OCI-LY3 (cell line): ENCODE results near the gene TXN.
A peak's percentile ranks its signal among the peaks of the same experiment; 100 is the strongest.

Experiments
- H2AFZ ChIP-seq: fragments of 200-600, 300-600 bp; shearing (Covaris generic); 2 replicates; pipeline ENCODE4 v1.6.0; 2014; ENCODE audit warnings: antibody characterized with exemption, low read depth, low read length
- H3K27ac ChIP-seq: fragments of 200-600, 300-600 bp; sonication (generic); 2 replicates; pipeline ENCODE4 v1.5.1; 2014; ENCODE audit warnings: mild to moderate bottlenecking, low read length, moderate library complexity, mixed read lengths
- H3K27me3 ChIP-seq: fragments of 200-600, 300-600 bp; sonication (generic); 2 replicates; pipeline ENCODE4 v1.6.1; 2014; ENCODE audit warnings: low read depth, low read length, mixed read lengths
- H3K36me3 ChIP-seq: fragments of 200-600, 300-600 bp; sonication (generic); replicated peaks from 2 replicates; pipeline ENCODE3; 2014; ENCODE audit warnings: low read depth, low read length, mixed read lengths
- H3K4me1 ChIP-seq: fragments of 300-600, 200-600 bp; sonication (generic); 2 replicates; pipeline ENCODE4 v1.6.1; 2014; ENCODE audit warnings: low read length, mixed read lengths
- H3K4me2 ChIP-seq: fragments of 200-600, 300-600 bp; sonication (generic); 2 replicates; pipeline ENCODE4 v1.6.1; 2014; ENCODE audit warnings: low read length, mixed read lengths
- H3K4me3 ChIP-seq: fragments of 300-600, 200-600 bp; sonication (generic); 2 replicates; pipeline ENCODE4 v1.5.1; 2014; ENCODE audit warnings: antibody characterized with exemption, mild to moderate bottlenecking, low read length, moderate library complexity
- H3K79me2 ChIP-seq: fragments of 300-600, 200-600 bp; shearing (Covaris generic); 2 replicates; pipeline ENCODE4 v1.6.1; 2014; ENCODE audit warnings: mild to moderate bottlenecking, low read length, mixed read lengths
- H3K9ac ChIP-seq: fragments of 300-600, 200-600 bp; shearing (Covaris generic); 2 replicates; pipeline ENCODE4 v1.6.0; 2014; ENCODE audit warnings: mild to moderate bottlenecking, low read length, moderate library complexity
- H3K9me3 ChIP-seq: fragments of 200-600, 300-600 bp; shearing (Covaris generic); 2 replicates; pipeline ENCODE4 v1.6.1; 2014; ENCODE audit warnings: low read length, mixed read lengths; ENCODE audit not compliant: insufficient read depth
- H4K20me1 ChIP-seq: fragments of 200-600, 300-600 bp; sonication (generic); 2 replicates; pipeline ENCODE4 v1.6.1; 2016; ENCODE audit warnings: low read length, mixed read lengths; ENCODE audit not compliant: insufficient read depth
- CTCF ChIP-seq: fragments of 200-600, 300-600 bp; sonication (generic); IDR thresholded peaks from 2 replicates; pipeline ENCODE4 v1.5.1; 2014; ENCODE audit warnings: antibody characterized with exemption, low read length, low read depth
- EZH2phosphoT487 ChIP-seq: fragments of 200-600 bp; shearing (Covaris generic); IDR thresholded peaks from 2 replicates; pipeline ENCODE4 v1.6.1; 2018; ENCODE audit warnings: antibody characterized with exemption, mixed run types, low read depth

Gene TXN

GRCh38 chr9:110261632-110262031 is 5.3 kb upstream of the TXN start:
- Histone ChIP-seq H2AFZ (no peak overlapping the region), H3K9me3 (no peaks in the 10 kb centered on the region), H3K36me3 (no peaks in the 10 kb centered on the region), H3K27ac (no peak overlapping the region), H3K4me2 (no peak overlapping the region), H3K9ac (no peak overlapping the region), H3K4me1 (peaks cover 31% of the 10 kb centered on the region), H3K27me3 (no peaks in the 10 kb centered on the region), H3K79me2 (peaks cover 12% of the 10 kb centered on the region), H4K20me1 (no peaks in the 10 kb centered on the region), H3K4me3 (no peak overlapping the region)
- TF ChIP-seq CTCF (no peak), EZH2phosphoT487 (no peak)

- Histone ChIP-seq H3K4me2 (no peak overlapping the region), H3K36me3 (no peaks in the 10 kb centered on the region), H2AFZ (no peak overlapping the region), H3K9me3 (no peaks in the 10 kb centered on the region), H3K27ac (no peak overlapping the region), H3K27me3 (no peaks in the 10 kb centered on the region), H3K4me3 (no peak overlapping the region), H3K9ac (no peak overlapping the region), H3K79me2 (peaks cover 17% of the 10 kb centered on the region), H3K4me1 (peaks cover 31% of the 10 kb centered on the region), H4K20me1 (no peaks in the 10 kb centered on the region)
- TF ChIP-seq CTCF (no peak), EZH2phosphoT487 (no peak)
Observed at GRCh38 chr9:110260911-110261310, 4.6 kb upstream of the TXN start.

GRCh38 chr9:110259566-110259965 is 3.3 kb upstream of the TXN start:
- TF ChIP-seq EZH2phosphoT487 (no peak), CTCF (no peak)
- Histone ChIP-seq H3K36me3 (peaks cover 7% of the 10 kb centered on the region), H3K27me3 (no peaks in the 10 kb centered on the region), H3K79me2 (peaks cover 31% of the 10 kb centered on the region), H3K9ac (peak overlapping the region; percentile 99), H2AFZ (0 out of 2 replicates have a peak overlapping the region, but pooled peaks have one; percentile 2), H4K20me1 (peaks cover 9% of the 10 kb centered on the region), H3K4me3 (peak overlapping the region; percentile 96), H3K4me2 (peak overlapping the region; percentile 100), H3K27ac (peak overlapping the region; percentile 97), H3K9me3 (no peaks in the 10 kb centered on the region), H3K4me1 (peaks cover 35% of the 10 kb centered on the region)

- Histone ChIP-seq H3K9ac (peak overlapping the region; percentile 99), H3K4me3 (peak overlapping the region; percentile 96), H3K9me3 (no peaks in the 10 kb centered on the region), H3K27ac (peak overlapping the region; percentile 97), H2AFZ (0 out of 2 replicates have a peak overlapping the region, but pooled peaks have one; percentile 2), H3K79me2 (peaks cover 40% of the 10 kb centered on the region), H4K20me1 (peaks cover 17% of the 10 kb centered on the region), H3K27me3 (no peaks in the 10 kb centered on the region), H3K36me3 (peaks cover 12% of the 10 kb centered on the region), H3K4me1 (peaks cover 43% of the 10 kb centered on the region), H3K4me2 (peak overlapping the region; percentile 100)
- no peak for TF ChIP-seq EZH2phosphoT487
- no peak for TF ChIP-seq CTCF
Observed at GRCh38 chr9:110258690-110259091, 2.4 kb upstream of the TXN start.
